ENCODE results near the gene ERVW-1. TPM values are rescaled to one million over a fixed set of nuclear protein-coding genes. Genes with fewer than 3 reads are reported as not detected.
"Not testable (repeated sequence)": the region's sequence is repeated elsewhere in the genome, so short reads cannot be mapped to it uniquely, and the experiment has no call there.

Gene ERVW-1
- total RNA-seq, 1 donor from 2014 or later, result not detected

GRCh38 chr7:92475261-92475770 lies 2.4 kb downstream of the ERVW-1 start:
- DNase-seq (ENCODE audit: extremely low read depth, low read depth, low spot score), result not testable (repeated sequence)

GRCh38 chr7:92473989-92474388 lies 3.8 kb downstream of the ERVW-1 start:
- not testable (repeated sequence) for DNase-seq (ENCODE audit: extremely low read depth, low read depth, low spot score)

- not testable (repeated sequence) for DNase-seq (ENCODE audit: extremely low read depth, low read depth, low spot score)
Measured at GRCh38 chr7:92468589-92468988, 9.2 kb downstream of the ERVW-1 start.

GRCh38 chr7:92466682-92467081 lies 11.1 kb downstream of the ERVW-1 start:
- DNase-seq (ENCODE audit: extremely low read depth, low read depth, low spot score), result no peak

DNA sequence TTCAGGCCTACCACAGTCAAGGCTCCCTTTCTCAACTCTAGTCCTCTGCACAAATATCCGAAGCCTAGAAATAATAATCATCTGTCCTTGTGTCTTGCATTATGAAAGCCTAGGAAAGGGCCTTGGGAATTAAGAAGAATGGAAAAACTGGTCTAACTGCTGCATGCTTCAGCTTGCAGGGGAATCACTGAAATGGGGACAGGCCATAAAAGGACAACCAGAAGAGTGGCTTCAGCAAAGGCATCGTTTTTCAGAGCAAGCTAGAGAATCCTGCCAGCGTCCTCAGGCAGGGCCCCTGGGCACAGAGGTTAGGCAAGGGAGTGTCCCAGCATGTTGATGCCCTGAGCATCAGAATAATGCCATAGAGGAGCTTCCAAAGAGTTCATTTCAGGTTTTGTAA lies 13.2 kb downstream of the ERVW-1 start:
- DNase-seq (ENCODE audit: extremely low read depth, low read depth, low spot score), result no peak

GRCh38 chr7:92462560-92462959 lies 15.2 kb downstream of the ERVW-1 start:
- no peak for DNase-seq (ENCODE audit: extremely low read depth, low read depth, low spot score)

DNA sequence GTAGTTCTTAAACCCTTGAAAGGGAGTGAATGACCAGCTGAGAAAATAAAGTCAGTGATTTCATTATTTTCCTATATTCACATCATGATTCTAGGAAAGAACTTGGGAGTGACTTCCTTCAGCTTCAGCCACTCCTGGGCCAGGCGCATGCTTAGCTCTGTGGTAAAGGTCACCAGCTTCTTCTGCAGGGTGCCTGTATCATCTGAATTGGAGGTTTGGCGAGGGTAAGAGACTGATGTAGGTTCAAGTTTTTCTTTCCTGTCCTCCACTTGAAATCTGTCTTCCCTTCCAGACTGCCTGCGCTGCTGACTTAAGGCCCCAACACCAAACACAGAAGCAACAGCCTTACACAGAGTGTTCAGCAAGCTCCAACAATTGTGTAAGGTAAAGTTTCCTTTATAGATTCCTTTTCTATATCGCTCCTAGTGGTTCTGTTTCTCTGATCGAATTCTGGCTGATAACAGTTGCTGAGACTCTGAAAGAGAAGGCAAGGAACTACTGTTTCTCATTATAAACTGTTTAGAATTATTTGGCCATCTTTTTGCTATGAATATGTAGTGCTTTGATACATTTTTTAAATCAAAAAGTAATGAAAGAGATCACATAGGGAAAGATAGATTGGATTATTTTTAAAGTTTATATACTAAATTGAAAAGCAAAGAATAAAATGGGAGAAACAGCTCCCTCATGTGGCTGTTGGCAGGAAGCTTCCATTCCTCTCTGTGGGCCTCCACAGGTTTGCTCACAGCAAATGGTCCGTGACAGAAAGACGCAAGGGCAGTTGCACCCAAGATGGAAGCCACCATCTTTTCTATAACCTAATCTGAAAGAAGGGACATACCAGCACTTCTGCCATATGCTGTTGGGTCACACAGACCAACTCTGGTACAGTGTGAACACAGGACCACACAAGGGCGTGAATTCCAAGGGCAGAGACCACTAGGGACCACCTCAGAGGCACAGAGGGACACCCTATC lies 16.4 kb downstream of the ERVW-1 start:
- no peak for DNase-seq (ENCODE audit: extremely low read depth, low read depth, low spot score)

DNA sequence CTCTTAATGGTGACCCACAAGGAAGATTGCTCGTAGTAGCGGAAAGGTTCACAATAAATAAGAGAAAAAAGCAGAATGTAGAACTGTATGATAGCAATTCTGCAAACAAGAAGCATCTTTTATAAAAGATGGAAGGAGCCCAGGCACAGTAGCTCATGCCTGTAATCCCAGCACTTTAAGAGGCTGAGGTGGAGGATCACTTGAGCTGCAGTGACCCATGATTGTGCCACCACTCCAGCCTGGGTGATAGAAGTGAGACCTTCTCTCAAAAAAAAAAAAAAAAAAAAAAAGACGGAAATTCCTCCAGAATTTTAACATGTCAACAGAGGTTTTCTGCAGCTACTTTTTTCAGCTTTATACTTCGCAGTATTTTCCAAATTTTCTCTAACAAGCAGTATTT lies 17.2 kb downstream of the ERVW-1 start:
- DNase-seq (ENCODE audit: extremely low read depth, low read depth, low spot score), result no peak

GRCh38 chr7:92460109-92460508 lies 17.6 kb downstream of the ERVW-1 start:
- no peak for DNase-seq (ENCODE audit: extremely low read depth, low read depth, low spot score)

GRCh38 chr7:92456236-92456635 lies 21.5 kb downstream of the ERVW-1 start:
- DNase-seq (ENCODE audit: extremely low read depth, low read depth, low spot score), result no peak

- no peak for DNase-seq (ENCODE audit: extremely low read depth, low read depth, low spot score)
Measured at GRCh38 chr7:92451645-92452044, 26.1 kb downstream of the ERVW-1 start.

- DNase-seq (ENCODE audit: extremely low read depth, low read depth, low spot score), result peak; percentile 37
Measured at GRCh38 chr7:92448205-92448747, 29.5 kb downstream of the ERVW-1 start.

DNA sequence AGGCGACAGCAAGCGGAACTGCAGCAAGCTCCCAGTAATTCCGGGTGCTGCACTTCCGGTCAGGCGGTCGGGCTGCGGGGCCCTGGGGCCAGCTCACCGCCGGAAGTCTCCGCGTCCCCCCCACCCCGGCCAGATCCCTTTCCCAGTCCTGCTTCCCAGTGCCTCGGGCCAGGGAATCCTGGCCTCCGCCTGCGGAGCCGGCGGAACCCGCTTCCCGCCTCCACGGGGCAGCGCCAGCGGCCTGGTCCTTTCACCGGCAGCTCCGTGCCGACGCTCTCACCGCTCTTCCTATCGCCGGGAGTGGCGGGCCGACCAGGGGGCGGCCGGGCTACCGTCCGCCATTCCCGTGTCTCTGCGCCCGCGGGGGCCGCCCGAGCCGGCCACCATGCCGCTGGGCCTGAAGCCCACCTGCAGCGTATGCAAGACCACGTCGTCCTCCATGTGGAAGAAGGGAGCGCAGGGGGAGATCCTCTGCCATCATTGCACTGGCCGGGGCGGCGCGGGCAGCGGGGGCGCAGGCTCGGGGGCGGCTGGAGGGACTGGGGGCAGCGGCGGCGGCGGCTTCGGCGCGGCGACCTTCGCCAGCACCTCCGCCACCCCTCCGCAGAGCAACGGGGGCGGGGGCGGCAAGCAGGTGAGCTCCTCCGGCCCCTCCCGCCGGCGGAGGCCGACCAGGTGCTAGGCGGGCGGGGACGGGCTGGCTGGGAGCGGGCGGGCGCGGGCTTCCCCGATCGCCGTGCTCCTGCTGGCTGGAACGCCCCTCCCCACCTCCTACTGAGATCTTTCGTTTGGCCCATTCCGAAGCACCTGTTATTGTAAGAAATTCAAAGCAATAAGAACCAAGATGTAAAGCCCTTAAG lies 30.2 kb downstream of the ERVW-1 start, which contains the start of gene GATAD1:
GATAD1 (plus strand) TSS at position 138 of the 860 bp plus-strand sequence; CDS start at position 386, 248 bp downstream.
- no peak for DNase-seq (ENCODE audit: extremely low read depth, low read depth, low spot score)

GRCh38 chr7:92446869-92447344 lies 30.8 kb downstream of the ERVW-1 start:
- peak; percentile 66 for DNase-seq (ENCODE audit: extremely low read depth, low read depth, low spot score)

- DNase-seq (ENCODE audit: extremely low read depth, low read depth, low spot score), result not testable (repeated sequence)
Measured at GRCh38 chr7:92442720-92443119, 35.0 kb downstream of the ERVW-1 start.

DNA sequence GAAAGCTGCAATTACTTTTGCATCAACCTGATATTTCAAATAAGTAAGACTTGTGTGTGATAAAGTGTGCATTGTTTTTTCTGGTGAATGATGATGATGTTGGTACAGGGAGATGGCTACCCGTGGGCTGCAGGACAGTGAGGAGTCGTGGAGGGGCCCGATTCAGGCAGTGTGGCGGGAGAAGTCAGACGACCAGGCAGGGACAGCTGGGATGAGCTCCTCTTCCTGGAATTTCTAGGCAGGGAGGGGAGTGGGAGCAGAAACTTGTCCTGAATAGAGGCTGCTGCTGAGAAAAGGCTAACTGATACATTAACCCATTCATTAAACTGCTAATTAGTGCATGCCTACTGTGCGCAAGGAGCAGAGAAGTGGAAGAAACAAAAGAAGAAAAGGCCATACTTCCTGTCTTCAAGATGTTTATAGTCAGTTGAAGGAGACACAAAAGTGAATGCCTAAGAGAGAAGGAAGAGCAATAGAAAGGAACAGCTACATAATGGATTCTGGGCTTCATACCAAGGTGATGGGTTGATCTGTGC lies 39.7 kb downstream of the ERVW-1 start:
- DNase-seq (ENCODE audit: extremely low read depth, low read depth, low spot score), result no peak

GRCh38 chr7:92436612-92437445 lies 40.9 kb downstream of the ERVW-1 start:
- DNase-seq (ENCODE audit: extremely low read depth, low read depth, low spot score), result no peak

DNA sequence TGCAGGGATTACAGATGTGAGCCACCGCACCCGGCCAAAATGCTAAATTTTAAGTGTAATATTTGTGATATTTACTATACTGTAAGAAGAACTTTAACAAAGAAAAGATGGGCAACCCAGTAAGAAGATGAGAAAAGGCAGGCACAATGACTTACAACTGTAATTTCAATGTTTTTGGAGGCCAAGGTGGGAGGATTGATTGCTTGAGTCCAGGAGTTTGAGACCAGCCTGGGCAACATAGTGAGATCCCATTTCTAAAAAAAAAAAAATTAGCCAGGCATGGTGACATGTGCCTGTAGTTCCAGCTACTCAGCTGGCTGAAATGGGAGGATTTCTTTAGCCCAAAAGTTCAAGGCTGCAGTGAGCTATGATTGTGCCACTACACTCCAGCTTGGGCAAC lies 42.2 kb downstream of the ERVW-1 start:
- DNase-seq (ENCODE audit: extremely low read depth, low read depth, low spot score), result no peak

GRCh38 chr7:92433019-92433418 lies 44.7 kb downstream of the ERVW-1 start:
- no peak for DNase-seq (ENCODE audit: extremely low read depth, low read depth, low spot score)
